HG03045 (cell line): Measurements from ENCODE around the gene RASA3.

Source experiments
- ATAC-seq: cut with Tn5 transposase; IDR thresholded peaks from one replicate; pipeline ENCODE4 v1.9.1; 2021; ENCODE audit warnings: mild to moderate bottlenecking, moderate library complexity; ENCODE audit not compliant: unreplicated experiment

Gene RASA3

GRCh38 chr13:113962386-113962785 is 170.0 kb downstream of the RASA3 start:
- ATAC-seq: no peak

- ATAC-seq: no peak
Observed at GRCh38 chr13:113960276-113960948, 172.0 kb downstream of the RASA3 start.

GRCh38 chr13:113959198-113959597 is 173.2 kb downstream of the RASA3 start:
- ATAC-seq: no peak

- no peak for ATAC-seq
Observed at GRCh38 chr13:113958373-113958772, 174.1 kb downstream of the RASA3 start.

- ATAC-seq: no peak
Observed at GRCh38 chr13:113956571-113956970, 175.9 kb downstream of the RASA3 start.

GRCh38 chr13:113955691-113956090 is 176.7 kb downstream of the RASA3 start:
- ATAC-seq: no peak

GRCh38 chr13:113955235-113955634 is 177.2 kb downstream of the RASA3 start:
- ATAC-seq: no peak

GRCh38 chr13:113954046-113954835 is 178.2 kb downstream of the RASA3 start:
- no peak for ATAC-seq

- ATAC-seq: no peak
Observed at GRCh38 chr13:113953561-113953960, 178.9 kb downstream of the RASA3 start.

GRCh38 chr13:113952983-113953520 is 179.4 kb downstream of the RASA3 start:
- no peak for ATAC-seq

GRCh38 chr13:113952151-113952982 is 180.1 kb downstream of the RASA3 start:
- no peak for ATAC-seq

GRCh38 chr13:113951246-113951999 is 181.0 kb downstream of the RASA3 start:
- ATAC-seq: no peak

GRCh38 chr13:113950451-113951245 is 181.8 kb downstream of the RASA3 start:
- no peak for ATAC-seq

- no peak for ATAC-seq
Observed at GRCh38 chr13:113949546-113949945, 182.9 kb downstream of the RASA3 start.

GRCh38 chr13:113948034-113948742 is 184.2 kb downstream of the RASA3 start:
- ATAC-seq: no peak

- no peak for ATAC-seq
Observed at GRCh38 chr13:113947311-113948033, 185.0 kb downstream of the RASA3 start.

- ATAC-seq: no peak
Observed at GRCh38 chr13:113946409-113947181, 185.8 kb downstream of the RASA3 start.
